VCaP (cell line): ENCODE data around the gene NRK.

Source experiments
- H3K27ac ChIP-seq: fragments of 450-650 bp; 2 replicates; pipeline ENCODE4 v1.5.1; 2017
- TF ChIP-seq, protein P1 (sequence below): fragments of 450-650 bp; conservative IDR thresholded peaks from 2 replicates; pipeline ENCODE4 v1.5.1; 2017; ENCODE audit warnings: mild to moderate bottlenecking, moderate library complexity

Gene NRK

DNA sequence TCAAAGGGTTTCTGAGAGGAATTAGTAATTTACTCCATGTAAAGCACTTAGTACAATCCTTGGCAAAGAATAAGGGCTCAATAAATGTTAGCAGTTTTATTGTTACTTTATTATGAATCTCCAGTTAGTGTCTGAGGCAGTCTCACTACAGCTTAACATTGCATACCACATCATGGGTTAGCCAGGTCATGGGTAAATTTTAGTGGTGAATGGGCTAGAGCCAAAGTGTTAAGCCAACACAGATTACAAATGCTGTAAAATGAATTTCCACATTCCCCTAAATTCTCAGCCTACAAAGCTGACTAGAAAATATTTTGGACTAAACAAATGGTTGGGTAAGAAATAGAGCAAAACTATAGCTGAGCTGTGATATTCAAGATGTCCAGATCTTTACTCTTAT lies 72.4 kb downstream of the NRK start:
- TF ChIP-seq, protein P1, sequence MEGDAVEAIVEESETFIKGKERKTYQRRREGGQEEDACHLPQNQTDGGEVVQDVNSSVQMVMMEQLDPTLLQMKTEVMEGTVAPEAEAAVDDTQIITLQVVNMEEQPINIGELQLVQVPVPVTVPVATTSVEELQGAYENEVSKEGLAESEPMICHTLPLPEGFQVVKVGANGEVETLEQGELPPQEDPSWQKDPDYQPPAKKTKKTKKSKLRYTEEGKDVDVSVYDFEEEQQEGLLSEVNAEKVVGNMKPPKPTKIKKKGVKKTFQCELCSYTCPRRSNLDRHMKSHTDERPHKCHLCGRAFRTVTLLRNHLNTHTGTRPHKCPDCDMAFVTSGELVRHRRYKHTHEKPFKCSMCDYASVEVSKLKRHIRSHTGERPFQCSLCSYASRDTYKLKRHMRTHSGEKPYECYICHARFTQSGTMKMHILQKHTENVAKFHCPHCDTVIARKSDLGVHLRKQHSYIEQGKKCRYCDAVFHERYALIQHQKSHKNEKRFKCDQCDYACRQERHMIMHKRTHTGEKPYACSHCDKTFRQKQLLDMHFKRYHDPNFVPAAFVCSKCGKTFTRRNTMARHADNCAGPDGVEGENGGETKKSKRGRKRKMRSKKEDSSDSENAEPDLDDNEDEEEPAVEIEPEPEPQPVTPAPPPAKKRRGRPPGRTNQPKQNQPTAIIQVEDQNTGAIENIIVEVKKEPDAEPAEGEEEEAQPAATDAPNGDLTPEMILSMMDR, result no peak
- H3K27ac ChIP-seq, result no peak overlapping the region

DNA sequence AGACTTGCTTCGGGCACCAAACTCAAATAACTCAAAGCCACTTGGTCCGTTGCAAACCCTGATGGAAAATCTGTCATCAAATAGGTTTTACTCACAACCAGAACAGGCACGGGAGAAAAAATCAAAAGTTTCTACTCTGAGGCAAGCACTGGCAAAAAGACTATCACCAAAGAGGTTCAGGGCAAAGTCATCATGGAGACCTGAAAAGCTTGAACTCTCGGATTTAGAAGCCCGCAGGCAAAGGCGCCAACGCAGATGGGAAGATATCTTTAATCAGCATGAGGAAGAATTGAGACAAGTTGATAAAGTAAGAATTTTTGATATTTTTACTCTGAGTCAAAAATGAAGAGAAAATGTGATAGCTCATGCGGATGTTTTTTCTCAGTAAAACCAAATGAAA lies 87.2 kb downstream of the NRK start:
- TF ChIP-seq, protein P1, result no peak
- no peak overlapping the region for H3K27ac ChIP-seq

DNA sequence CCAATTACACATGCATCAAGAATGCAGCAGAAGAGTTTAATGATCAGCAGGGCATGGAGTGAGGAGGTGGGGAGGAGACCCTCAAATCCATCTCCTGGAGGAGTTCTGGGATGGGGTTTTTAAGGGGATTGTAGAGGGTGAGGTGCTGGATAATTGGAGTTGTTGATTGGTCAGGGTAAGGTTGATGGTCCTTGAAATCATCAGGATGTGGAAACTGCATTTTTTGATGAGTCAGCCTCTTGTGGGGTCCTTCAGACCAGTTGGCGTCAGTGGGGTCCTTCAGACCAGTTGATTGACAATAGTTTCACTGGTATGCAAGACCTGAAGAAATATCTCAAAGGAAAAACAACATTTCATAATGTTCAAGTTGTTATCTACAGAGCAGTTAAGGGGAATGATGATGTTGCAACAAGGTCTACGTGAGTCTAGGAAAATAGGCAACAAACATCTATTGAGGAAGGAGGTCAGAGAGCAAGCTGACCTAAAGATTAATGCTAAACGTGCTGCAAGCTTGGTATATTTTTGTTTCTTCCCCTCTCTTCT lies 88.3 kb downstream of the NRK start:
- TF ChIP-seq, protein P1, result no peak
- H3K27ac ChIP-seq, result no peak overlapping the region

DNA sequence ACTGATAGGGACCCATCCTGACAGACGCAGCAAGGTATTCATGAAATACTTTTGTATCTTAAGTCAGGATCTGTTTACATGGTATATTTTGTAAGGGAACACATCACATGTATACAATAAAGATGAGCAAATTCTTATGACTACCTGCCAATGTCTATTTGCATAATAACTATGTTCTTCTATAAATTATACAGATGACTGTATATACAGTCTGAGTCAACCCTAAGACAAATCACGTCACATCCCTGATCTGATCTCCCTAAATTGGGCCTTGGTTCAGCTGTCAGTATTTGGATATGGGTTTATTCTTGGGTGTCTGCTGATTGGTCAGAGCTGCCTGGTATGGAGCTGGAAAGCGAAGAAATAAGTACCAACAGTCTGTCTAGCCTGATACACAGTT lies 122.9 kb downstream of the NRK start:
- TF ChIP-seq, protein P1, result no peak

DNA sequence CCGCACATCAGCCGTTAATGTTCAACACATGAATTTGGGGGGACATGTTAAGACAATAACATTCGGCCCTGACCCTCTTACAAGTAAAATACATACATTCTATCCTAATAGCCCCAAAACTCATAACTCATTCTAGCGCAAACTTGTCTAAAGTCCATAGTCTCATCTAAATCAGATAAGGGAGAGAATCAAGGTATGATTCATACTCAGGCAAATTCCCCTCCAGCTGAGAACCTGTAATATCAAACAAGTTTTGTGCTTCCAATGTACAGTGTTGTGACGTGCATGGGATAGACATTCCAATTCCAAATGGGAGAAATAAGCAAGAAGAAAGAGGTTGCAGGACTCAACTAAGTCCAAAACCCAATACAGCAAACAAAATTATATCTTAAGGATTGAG lies 147.1 kb downstream of the NRK start:
- no peak overlapping the region for H3K27ac ChIP-seq
- TF ChIP-seq, protein P1, result no peak

More for the DNA sequence above, 122.9 kb downstream of the NRK start:
- no peak overlapping the region for H3K27ac ChIP-seq

DNA sequence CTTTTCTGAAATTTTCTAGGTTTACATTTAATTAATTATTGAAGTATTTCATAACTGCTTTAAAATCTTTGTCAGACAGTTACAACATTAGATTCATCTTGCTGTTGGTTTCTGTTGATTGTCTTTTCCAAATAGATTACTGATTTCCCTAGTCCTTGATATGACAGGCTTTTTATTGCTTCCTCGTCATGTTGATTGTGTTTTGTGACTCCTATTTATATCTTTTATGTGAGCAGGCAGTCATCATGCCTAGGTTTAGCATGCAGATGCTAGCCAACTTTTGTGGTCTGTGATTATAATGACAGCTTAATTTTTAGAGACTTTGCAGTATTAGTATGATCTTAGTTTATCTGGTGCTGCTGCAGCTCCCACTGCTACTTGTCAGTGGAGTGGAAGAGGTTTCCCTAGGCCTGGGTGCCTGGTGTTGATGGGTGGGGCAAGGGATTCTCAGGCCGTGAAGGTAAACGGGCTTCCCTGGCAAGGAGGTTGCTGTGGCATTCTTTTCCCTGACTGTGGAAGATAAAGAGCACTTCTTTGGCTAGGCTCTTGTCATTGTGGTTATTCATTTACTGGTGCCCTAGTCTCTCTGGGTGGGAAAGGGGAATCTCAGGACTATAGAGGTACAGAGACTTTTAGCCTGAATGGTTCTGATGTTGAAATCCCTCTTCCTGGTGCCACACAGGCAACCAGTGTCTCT lies 150.5 kb downstream of the NRK start:
- H3K27ac ChIP-seq, result peak overlapping the region; percentile 45
- TF ChIP-seq, protein P1, result no peak

DNA sequence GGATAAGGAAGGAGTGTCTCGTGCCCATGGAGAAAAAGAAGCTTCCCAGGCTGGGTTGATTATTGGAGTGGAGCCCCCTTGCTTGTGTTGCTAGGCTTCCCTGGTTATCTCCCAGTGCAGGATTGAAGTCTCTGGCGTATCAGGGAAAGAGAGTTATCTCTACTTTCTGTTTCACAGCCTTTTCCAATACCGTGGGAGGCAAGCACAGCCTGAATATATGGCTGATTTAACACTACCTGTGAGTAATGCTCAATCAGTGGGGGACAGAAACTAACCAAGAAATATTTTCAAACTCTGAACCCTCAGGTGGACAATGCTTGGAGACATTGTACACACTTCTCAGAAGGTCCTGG lies 151.0 kb downstream of the NRK start:
- peak overlapping the region; percentile 45 for H3K27ac ChIP-seq
- TF ChIP-seq, protein P1, result no peak
